ACHN (cell line): ENCODE data around the gene CDHR4.
A peak's percentile ranks its signal among the peaks of the same experiment; 100 is the strongest.

Source experiments
- DNase-seq: peaks from one replicate; pipeline ENCODE4 v3.0.0-alpha.2; 2015
- in situ Hi-C: cut with HindIII; loops from 2 replicates; pipeline ENCODE4 v1.10.0; 2017; ENCODE audit warnings: low sequenced_read_pairs, low pct_ligation_motif_present, low pct_unique_long_range_greater_than_20kb

The CDHR4 gene

GRCh38 chr3:49805367-49805782 is 5.7 kb upstream of the CDHR4 start:
- in situ Hi-C loops = no loop called here
- no peak for DNase-seq

- no peak for DNase-seq
These were observed 4.7 kb upstream of the CDHR4 start for GRCh38 chr3:49804141-49805041.

GRCh38 chr3:49803465-49804140 is 3.9 kb upstream of the CDHR4 start:
- no peak for DNase-seq
- in situ Hi-C loops = no loop called here

More at GRCh38 chr3:49804141-49805041, 4.7 kb upstream of the CDHR4 start:
- in situ Hi-C loops = no loop called here

GRCh38 chr3:49802719-49803464 is 3.2 kb upstream of the CDHR4 start, which contains the start of gene INKA1:
INKA1 (plus strand) TSS chr3:49803261; CDS start chr3:49803393, 132 bp downstream.
- in situ Hi-C loops = no loop called here
- DNase-seq = peak; percentile 78

GRCh38 chr3:49801160-49801559 is 1.5 kb upstream of the CDHR4 start:
- DNase-seq = no peak
- in situ Hi-C loops = no loop called here

- DNase-seq = no peak
- in situ Hi-C loops = no loop called here
These were observed 568 bp downstream of the CDHR4 start for GRCh38 chr3:49799105-49799504.

GRCh38 chr3:49794926-49795905 is 4.5 kb downstream of the CDHR4 start:
- in situ Hi-C loops = no loop called here
- DNase-seq = no peak

- in situ Hi-C loops = no loop called here
- DNase-seq = no peak
These were observed 5.2 kb downstream of the CDHR4 start for GRCh38 chr3:49794431-49794830.

GRCh38 chr3:49793486-49794085 is 6.1 kb downstream of the CDHR4 start:
- in situ Hi-C loops = no loop called here
- no peak for DNase-seq

GRCh38 chr3:49792371-49793150 is 7.1 kb downstream of the CDHR4 start:
- no peak for DNase-seq
- in situ Hi-C loops = no loop called here

- no peak for DNase-seq
- in situ Hi-C loops = no loop called here
These were observed 8.1 kb downstream of the CDHR4 start for GRCh38 chr3:49791571-49791970.

GRCh38 chr3:49790626-49791411 is 8.9 kb downstream of the CDHR4 start:
- DNase-seq = no peak
- in situ Hi-C loops = no loop called here

- no peak for DNase-seq
- in situ Hi-C loops = no loop called here
These were observed 11.6 kb downstream of the CDHR4 start for GRCh38 chr3:49788056-49788455.

- in situ Hi-C loops = no loop called here
- DNase-seq = no peak
These were observed 12.1 kb downstream of the CDHR4 start for GRCh38 chr3:49787536-49787935.

GRCh38 chr3:49787182-49787464 is 12.6 kb downstream of the CDHR4 start:
- DNase-seq = no peak
- in situ Hi-C loops = no loop called here

GRCh38 chr3:49786357-49787181 is 13.1 kb downstream of the CDHR4 start, which contains the start of gene IP6K1:
IP6K1 (minus strand) TSS chr3:49786542; CDS start chr3:49748040, 38,502 bp downstream.
- DNase-seq = peak; percentile 99
- in situ Hi-C loops = no loop called here
